Mucosa of rectum (tissue), 2 donors: ENCODE results near the gene SLC1A2.

Experiments used
- H3K27ac ChIP-seq, 2 donors: one replicate each; pipeline ENCODE4 v1.7.0; 2013; ENCODE audit warnings: inconsistent platforms in 2 of 2, low read depth in 2 of 2, low read length in 2 of 2
- H3K27me3 ChIP-seq, 2 donors: one replicate each; pipeline ENCODE4 v1.7.0; 2013; ENCODE audit warnings: low read length in 2 of 2; ENCODE audit not compliant: control insufficient read depth in 2 of 2, insufficient read depth in 2 of 2
- H3K36me3 ChIP-seq, 2 donors: one replicate each; pipeline ENCODE4 v1.7.0; 2013; ENCODE audit warnings: low read length in 2 of 2; ENCODE audit not compliant: control insufficient read depth in 2 of 2, insufficient read depth in 2 of 2
- H3K4me1 ChIP-seq, 2 donors: one replicate each; pipeline ENCODE4 v1.7.0; 2013; ENCODE audit warnings: low read length in 2 of 2, mild to moderate bottlenecking in 1 of 2; ENCODE audit not compliant: control insufficient read depth in 2 of 2, insufficient read depth in 2 of 2
- H3K4me3 ChIP-seq, 2 donors: one replicate each; pipeline ENCODE4 v1.7.0; 2013; ENCODE audit warnings: low read length in 2 of 2
- H3K9ac ChIP-seq, 2 donors: one replicate each; pipeline ENCODE4 v1.7.0; 2013; ENCODE audit warnings: low read length in 2 of 2, low read depth in 1 of 2, mild to moderate bottlenecking in 1 of 2
- H3K9me3 ChIP-seq, 2 donors: one replicate each; pipeline ENCODE4 v1.7.0; 2013; ENCODE audit warnings: low read length in 2 of 2; ENCODE audit not compliant: control insufficient read depth in 2 of 2
- donor health status: healthy.
- donor health status: Normal muscosa, but diverticular disease.

SLC1A2 gene

GRCh38 chr11:35419184-35419829, at the start of gene SLC1A2:
Gene SLC1A2 (minus strand): TSS chr11:35419558. CDS start chr11:35418966, 592 bp downstream.
- H3K27ac ChIP-seq, result no peak within 1 kb of the TSS
- peaks cover 28 to 30% of the 10 kb centered on the region in 2 donors for H3K27me3 ChIP-seq
- H3K36me3 ChIP-seq, result no peaks in the 10 kb centered on the region

DNA sequence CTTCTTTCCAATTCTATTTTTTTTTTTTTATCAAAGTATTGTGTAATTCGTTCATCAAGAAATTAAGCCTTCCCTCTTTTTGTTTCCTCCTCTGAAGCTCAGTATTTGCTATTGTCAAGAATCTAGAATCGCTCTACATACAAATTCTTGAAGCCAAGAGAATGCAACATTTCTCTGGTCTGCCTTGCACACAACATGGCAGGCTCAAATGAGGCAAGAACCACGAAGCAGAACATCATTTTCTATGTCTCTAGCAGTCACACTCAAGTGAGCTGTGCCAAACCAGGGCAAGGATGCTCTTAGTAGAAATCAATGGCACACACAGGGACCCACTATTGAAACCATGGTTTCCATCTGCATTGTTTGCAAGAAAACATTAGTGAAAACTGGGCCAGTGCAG, 46.7 kb upstream of the SLC1A2 start:
- no peaks in the 10 kb centered on the region for H3K9me3 ChIP-seq
- H3K9ac ChIP-seq, result no peak overlapping the region
- H3K27ac ChIP-seq, result no peak overlapping the region
- H3K4me3 ChIP-seq, result no peak overlapping the region
- no peaks in the 10 kb centered on the region for H3K4me1 ChIP-seq
- no peaks in the 10 kb centered on the region for H3K36me3 ChIP-seq
- peaks cover 0 to 2% of the 10 kb centered on the region in 2 donors for H3K27me3 ChIP-seq

More at GRCh38 chr11:35419184-35419829, at the start of gene SLC1A2:
- no peak within 1 kb of the TSS for H3K9ac ChIP-seq
- no peaks in the 10 kb centered on the region for H3K4me1 ChIP-seq
- H3K9me3 ChIP-seq, result no peaks in the 10 kb centered on the region
- H3K4me3 ChIP-seq, result no peak within 1 kb of the TSS

DNA sequence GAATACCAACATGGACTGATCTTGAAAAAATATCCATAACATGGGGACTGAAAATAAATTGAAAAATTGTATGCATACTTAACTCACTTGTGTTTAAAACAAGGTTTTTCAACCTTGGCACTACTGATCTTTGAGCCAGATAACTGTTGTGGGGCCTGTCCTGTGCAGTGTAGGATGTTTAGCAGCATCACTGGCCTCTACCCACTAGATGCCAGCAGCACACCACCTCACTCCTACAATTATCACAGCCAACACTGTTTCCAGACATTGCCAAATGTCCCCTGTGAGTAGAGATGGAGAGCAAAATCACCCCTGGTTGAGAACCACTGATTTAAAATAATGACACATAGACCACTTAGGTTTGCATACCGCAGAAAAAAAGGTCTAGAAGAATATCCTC, 45.0 kb upstream of the SLC1A2 start:
- H3K9me3 ChIP-seq, result no peaks in the 10 kb centered on the region
- H3K27ac ChIP-seq, result no peak overlapping the region
- no peaks in the 10 kb centered on the region for H3K4me1 ChIP-seq
- no peak overlapping the region for H3K4me3 ChIP-seq
- no peaks in the 10 kb centered on the region for H3K36me3 ChIP-seq
- no peaks in the 10 kb centered on the region for H3K27me3 ChIP-seq
- no peak overlapping the region for H3K9ac ChIP-seq

GRCh38 chr11:35463331-35463751, 44.0 kb upstream of the SLC1A2 start:
- H3K9me3 ChIP-seq, result no peaks in the 10 kb centered on the region
- no peaks in the 10 kb centered on the region for H3K4me1 ChIP-seq
- H3K9ac ChIP-seq, result no peak overlapping the region
- H3K27me3 ChIP-seq, result no peaks in the 10 kb centered on the region
- no peaks in the 10 kb centered on the region for H3K36me3 ChIP-seq
- no peak overlapping the region for H3K27ac ChIP-seq
- H3K4me3 ChIP-seq, result no peak overlapping the region

DNA sequence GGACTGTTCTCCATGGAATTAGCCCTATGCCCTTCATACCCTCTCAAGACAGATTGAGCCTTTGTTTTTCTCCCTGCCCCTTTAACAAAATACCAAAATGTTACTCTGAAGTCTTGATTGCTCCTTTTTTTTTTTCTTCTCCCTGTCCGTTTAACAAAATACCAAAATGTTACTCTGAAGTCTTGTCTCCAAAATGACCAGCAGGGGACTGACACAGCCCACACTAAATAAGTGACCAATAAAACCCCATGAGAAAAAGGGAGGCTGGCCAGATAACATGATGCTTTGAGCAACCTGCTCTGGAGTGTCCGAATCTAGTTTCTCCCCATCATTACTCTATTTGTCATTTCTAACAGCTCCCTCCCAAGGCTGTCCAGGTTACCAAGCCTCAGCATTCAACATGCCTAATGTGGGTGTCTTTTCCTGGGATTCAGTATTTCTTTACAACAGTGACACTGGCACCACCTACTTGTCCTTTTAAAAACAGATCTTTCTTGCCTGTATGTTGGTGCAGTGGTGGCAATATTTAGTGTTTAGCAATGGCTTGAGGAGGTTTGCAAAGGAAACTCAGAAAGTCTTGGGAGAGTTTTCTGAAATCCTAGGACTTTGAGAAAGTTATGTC, 42.7 kb upstream of the SLC1A2 start:
- Histone ChIP-seq H3K27ac (no peak overlapping the region), H3K4me3 (no peak overlapping the region), H3K4me1 (no peaks in the 10 kb centered on the region), H3K9ac (no peak overlapping the region), H3K27me3 (no peaks in the 10 kb centered on the region), H3K9me3 (no peaks in the 10 kb centered on the region), H3K36me3 (no peaks in the 10 kb centered on the region)

GRCh38 chr11:35459489-35459888, 40.1 kb upstream of the SLC1A2 start:
- Histone ChIP-seq H3K9me3 (no peaks in the 10 kb centered on the region), H3K36me3 (no peaks in the 10 kb centered on the region), H3K4me3 (no peak overlapping the region), H3K4me1 (no peaks in the 10 kb centered on the region), H3K27me3 (no peaks in the 10 kb centered on the region), H3K27ac (no peak overlapping the region), H3K9ac (no peak overlapping the region)

DNA sequence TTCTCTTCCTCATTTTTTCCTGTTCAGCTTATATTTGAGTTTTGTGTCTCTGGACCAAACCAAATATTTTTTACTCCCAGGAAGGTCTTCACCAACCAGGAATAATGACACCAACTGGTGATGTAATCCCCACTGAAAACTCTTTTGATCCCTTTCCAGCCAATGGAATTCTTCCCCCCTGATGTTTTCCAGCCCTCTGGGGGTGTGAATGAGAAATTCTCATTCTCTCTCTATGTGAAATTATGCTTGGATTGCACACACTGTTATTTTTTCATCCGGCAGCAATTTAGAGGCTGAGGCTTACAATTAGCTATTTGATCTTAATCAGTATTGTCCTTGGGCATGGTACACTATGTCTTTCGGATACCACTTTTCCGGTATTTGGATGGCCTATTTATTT, 39.5 kb upstream of the SLC1A2 start:
- H3K27ac ChIP-seq, result no peak overlapping the region
- H3K27me3 ChIP-seq, result no peaks in the 10 kb centered on the region
- no peaks in the 10 kb centered on the region for H3K4me1 ChIP-seq
- no peak overlapping the region for H3K4me3 ChIP-seq
- no peaks in the 10 kb centered on the region for H3K9me3 ChIP-seq
- no peak overlapping the region for H3K9ac ChIP-seq
- H3K36me3 ChIP-seq, result no peaks in the 10 kb centered on the region

GRCh38 chr11:35454362-35454761, 35.0 kb upstream of the SLC1A2 start:
- Histone ChIP-seq H3K9me3 (no peaks in the 10 kb centered on the region), H3K27ac (no peak overlapping the region), H3K36me3 (no peaks in the 10 kb centered on the region), H3K4me1 (no peaks in the 10 kb centered on the region), H3K9ac (no peak overlapping the region), H3K4me3 (no peak overlapping the region), H3K27me3 (no peaks in the 10 kb centered on the region)

- H3K27me3 ChIP-seq, result peaks cover 3 to 12% of the 10 kb centered on the region in 2 donors
- H3K9me3 ChIP-seq, result no peaks in the 10 kb centered on the region
- H3K36me3 ChIP-seq, result no peaks in the 10 kb centered on the region
- no peak overlapping the region for H3K9ac ChIP-seq
- no peak overlapping the region for H3K4me3 ChIP-seq
- H3K4me1 ChIP-seq, result no peaks in the 10 kb centered on the region
- no peak overlapping the region for H3K27ac ChIP-seq
These were observed 17.4 kb upstream of the SLC1A2 start for GRCh38 chr11:35436581-35437250.

GRCh38 chr11:35433588-35433987, 14.2 kb upstream of the SLC1A2 start:
- no peak overlapping the region for H3K9ac ChIP-seq
- H3K4me3 ChIP-seq, result no peak overlapping the region
- H3K27ac ChIP-seq, result no peak overlapping the region
- H3K36me3 ChIP-seq, result no peaks in the 10 kb centered on the region
- H3K9me3 ChIP-seq, result no peaks in the 10 kb centered on the region
- H3K4me1 ChIP-seq, result no peaks in the 10 kb centered on the region
- peaks cover 4 to 7% of the 10 kb centered on the region in 2 donors for H3K27me3 ChIP-seq
